Gastroesophageal sphincter (tissue), 4 donors: ENCODE measurements around the gene NRF1. TPM values are rescaled to one million over a fixed set of nuclear protein-coding genes. Genes with fewer than 3 reads are reported as not detected.
"Not testable (repeated sequence)": the region's sequence is repeated elsewhere in the genome, so short reads cannot be mapped to it uniquely, and the experiment has no call there.

Experiments
- ATAC-seq: fragments of 150-250 bp; one replicate; pipeline ENCODE4 v1.9.1; 2016; ENCODE audit warnings: mild to moderate bottlenecking, moderate library complexity
- H3K27ac ChIP-seq, 4 donors: fragments of 200-600 bp; sonication (generic) in 3 of 4; 1 replicate in 3 of 4; 2 replicates in 1 of 4; pipeline ENCODE4 v1.5.1; 2016 to 2019
- H3K27me3 ChIP-seq: fragments of 200-600 bp; sonication (generic); one replicate; pipeline ENCODE4 v1.5.1; 2019
- H3K36me3 ChIP-seq, 2 donors: fragments of 200-600 bp; sonication (generic); one replicate each; pipeline ENCODE4 v1.5.1; 2019; ENCODE audit warnings: control low read depth in 1 of 2
- H3K4me1 ChIP-seq, 3 donors: fragments of 200-600 bp; sonication (generic); 1 replicate in 2 of 3; 2 replicates in 1 of 3; pipeline ENCODE4 v1.5.1; 2016 to 2019; ENCODE audit warnings: control low read depth in 2 of 3
- H3K4me3 ChIP-seq, 2 donors: fragments of 200-600 bp; sonication (generic); one replicate each; pipeline ENCODE4 v1.5.1; 2019; ENCODE audit warnings: mild to moderate bottlenecking in 1 of 2, moderate library complexity in 1 of 2
- H3K9me3 ChIP-seq, 3 donors: fragments of 200-600 bp; sonication (generic); one replicate each; pipeline ENCODE4 v1.5.1; 2017 to 2019; ENCODE audit warnings: control low read depth in 2 of 3
- EP300 ChIP-seq: sonication (generic); formaldehyde crosslinking; IDR thresholded peaks from one replicate; pipeline ENCODE4 v1.6.1; 2017; ENCODE audit warnings: antibody characterized with exemption, mild to moderate bottlenecking
- POLR2A ChIP-seq, 2 donors: fragments of 450-650 bp; IDR thresholded peaks; one replicate each; pipeline ENCODE4 v1.6.1; 2017; ENCODE audit warnings: antibody characterized with exemption in 2 of 2, mild to moderate bottlenecking in 2 of 2, moderate library complexity in 1 of 2
- POLR2AphosphoS5 ChIP-seq: sonication (generic); formaldehyde crosslinking; IDR thresholded peaks from one replicate; pipeline ENCODE4 v1.6.1; 2017; ENCODE audit warnings: antibody characterized with exemption
- WGBS, 2 donors: methylation state at CpG; one replicate each; pipeline ENCODE4 v1.1.5; 2018; ENCODE audit warnings: low coverage in 1 of 2; 5-methylcytosine and 5-hydroxymethylcytosine counted together
- total RNA-seq, 4 donors: library from RNA; depleted of rRNA; stranded (reverse); fragments of >200 nt; gene quantifications; one replicate each; pipeline ENCODE4 v1.1.0, GENCODE V29; 2016
- TF ChIP-seq, protein P1 (sequence below), 4 experiments: fragments of 200-600 bp in 2 of 4; fragments of 450-650 bp in 2 of 4; sonication (generic) in 1 of 4; IDR thresholded peaks; one replicate each; pipeline ENCODE4 v1.5.1; 2017 to 2019; ENCODE audit warnings: antibody characterized with exemption in 4 of 4, mild to moderate bottlenecking in 2 of 4, moderate library complexity in 2 of 4

NRF1 gene
- total RNA-seq, 4 donors from 2014 or later = 7.8 to 20.5 (median 17.0) TPM

DNA sequence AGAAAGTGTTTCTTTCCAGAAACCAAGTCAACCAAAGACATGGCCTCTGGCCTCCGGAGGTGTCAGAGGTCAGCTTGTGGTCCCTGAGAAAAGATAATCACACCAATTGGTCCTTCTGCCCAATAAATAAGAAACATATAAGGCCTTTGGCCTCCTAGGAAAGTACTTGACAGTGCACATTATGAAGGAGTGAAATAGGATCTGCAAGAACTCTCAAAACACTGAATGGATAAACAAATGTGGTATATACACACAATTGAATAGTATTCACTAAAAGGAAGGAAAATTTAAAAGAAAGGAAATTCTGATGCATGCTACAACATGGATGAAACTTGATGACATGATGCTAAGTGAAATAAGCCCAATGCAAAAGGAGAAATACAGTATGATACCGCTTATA, 35.4 kb upstream of the NRF1 start:
- ATAC-seq = no peak
- TF ChIP-seq POLR2A (IDR thresholded peaks at IDR 0.05) (no peak), POLR2AphosphoS5 (no peak)
- H3K4me1 ChIP-seq = no peaks in the 10 kb centered on the region
- no peaks in the 10 kb centered on the region for H3K27me3 ChIP-seq
- H3K36me3 ChIP-seq = no peaks in the 10 kb centered on the region
- no peak overlapping the region for H3K4me3 ChIP-seq
- 50 to 92% methylated on average over 1 of the region's 2 CpGs for WGBS, 2 donors
- no peak overlapping the region for H3K27ac ChIP-seq
- peaks cover 0 to 14% (median 0%) of the 10 kb centered on the region in 3 donors for H3K9me3 ChIP-seq

DNA sequence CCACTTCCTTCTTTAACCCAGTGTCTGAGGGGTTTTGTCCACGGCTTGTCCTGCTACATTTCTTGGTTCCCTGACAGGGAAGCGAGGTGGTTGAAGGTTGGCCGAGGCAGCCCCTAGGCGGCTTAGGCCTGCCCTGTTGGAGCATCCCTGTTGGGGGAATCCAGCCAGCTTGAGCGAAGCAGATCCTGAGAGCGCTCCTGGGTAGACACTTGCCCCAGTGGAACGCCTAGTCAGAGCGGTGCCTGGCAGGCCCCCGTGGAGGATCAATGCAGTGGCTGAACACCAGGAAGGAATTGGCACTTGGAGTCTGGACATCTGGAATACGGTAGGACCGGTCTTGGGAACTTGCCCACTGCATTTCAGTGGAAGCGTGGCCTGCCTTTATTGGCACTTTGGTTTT, 32.7 kb upstream of the NRF1 start:
- H3K4me3 ChIP-seq = no peak overlapping the region
- H3K36me3 ChIP-seq = no peaks in the 10 kb centered on the region
- H3K27ac ChIP-seq = no peak overlapping the region
- 80 to 100% methylated on average over 1 to 3 of the region's 12 CpGs for WGBS, 2 donors
- peaks cover 0 to 14% (median 0%) of the 10 kb centered on the region in 3 donors for H3K9me3 ChIP-seq
- no peak for ATAC-seq
- TF ChIP-seq, protein P1, sequence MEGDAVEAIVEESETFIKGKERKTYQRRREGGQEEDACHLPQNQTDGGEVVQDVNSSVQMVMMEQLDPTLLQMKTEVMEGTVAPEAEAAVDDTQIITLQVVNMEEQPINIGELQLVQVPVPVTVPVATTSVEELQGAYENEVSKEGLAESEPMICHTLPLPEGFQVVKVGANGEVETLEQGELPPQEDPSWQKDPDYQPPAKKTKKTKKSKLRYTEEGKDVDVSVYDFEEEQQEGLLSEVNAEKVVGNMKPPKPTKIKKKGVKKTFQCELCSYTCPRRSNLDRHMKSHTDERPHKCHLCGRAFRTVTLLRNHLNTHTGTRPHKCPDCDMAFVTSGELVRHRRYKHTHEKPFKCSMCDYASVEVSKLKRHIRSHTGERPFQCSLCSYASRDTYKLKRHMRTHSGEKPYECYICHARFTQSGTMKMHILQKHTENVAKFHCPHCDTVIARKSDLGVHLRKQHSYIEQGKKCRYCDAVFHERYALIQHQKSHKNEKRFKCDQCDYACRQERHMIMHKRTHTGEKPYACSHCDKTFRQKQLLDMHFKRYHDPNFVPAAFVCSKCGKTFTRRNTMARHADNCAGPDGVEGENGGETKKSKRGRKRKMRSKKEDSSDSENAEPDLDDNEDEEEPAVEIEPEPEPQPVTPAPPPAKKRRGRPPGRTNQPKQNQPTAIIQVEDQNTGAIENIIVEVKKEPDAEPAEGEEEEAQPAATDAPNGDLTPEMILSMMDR (IDR thresholded peaks at IDR 0.05) = no peak
- TF ChIP-seq POLR2A (IDR thresholded peaks at IDR 0.05) (no peak), POLR2AphosphoS5 (no peak), EP300 (no peak)
- H3K27me3 ChIP-seq = no peaks in the 10 kb centered on the region
- no peaks in the 10 kb centered on the region for H3K4me1 ChIP-seq

DNA sequence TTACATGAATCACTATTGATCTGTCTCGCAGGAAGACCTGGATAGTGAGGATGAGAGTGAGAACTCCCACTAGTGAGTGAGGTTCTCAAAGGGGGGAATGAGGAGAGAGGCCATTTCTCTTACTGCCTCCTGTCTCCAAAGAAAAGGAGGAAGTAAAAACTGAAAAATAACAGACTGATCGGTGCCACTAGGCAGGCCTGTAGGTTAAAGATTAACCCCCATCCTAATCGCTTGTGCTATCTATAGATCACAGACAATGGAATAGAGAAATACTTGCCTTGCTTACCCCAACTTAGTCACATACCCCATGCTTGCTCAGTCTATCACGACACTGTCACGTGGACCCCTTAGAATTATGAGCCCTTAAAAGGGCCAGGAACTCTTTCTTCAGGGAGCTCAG, 25.3 kb upstream of the NRF1 start:
- not testable (repeated sequence) for H3K27ac ChIP-seq, ATAC-seq, H3K36me3 ChIP-seq, H3K4me3 ChIP-seq, H3K4me1 ChIP-seq
- Histone ChIP-seq H3K27me3 (peaks cover 14% of the 10 kb centered on the region), H3K9me3 (peaks cover 0 to 36% (median 2%) of the 10 kb centered on the region in 3 donors)
- 94 to 95% methylated on average over 5 of the region's 5 CpGs for WGBS, 2 donors

DNA sequence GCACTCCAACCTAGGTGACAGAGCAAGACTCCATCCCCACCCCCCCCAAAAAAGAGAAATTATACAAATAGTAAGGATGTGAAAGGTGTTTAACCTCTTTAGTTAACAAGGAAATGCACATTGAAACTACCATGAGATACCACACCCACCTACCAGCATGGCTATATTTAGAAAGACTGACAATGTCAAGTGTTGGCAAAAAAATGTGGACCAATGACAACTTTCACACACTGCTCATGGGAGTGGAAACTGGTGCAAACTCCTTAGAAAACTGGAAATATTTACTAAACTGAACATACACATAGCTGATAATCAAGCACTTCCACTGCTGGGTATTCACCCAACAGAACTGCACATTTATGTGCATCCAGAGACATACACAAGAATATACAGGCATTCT, 23.3 kb upstream of the NRF1 start:
- H3K4me1 ChIP-seq = no peaks in the 10 kb centered on the region
- no peak overlapping the region for H3K4me3 ChIP-seq
- no peak for ATAC-seq
- H3K36me3 ChIP-seq = no peaks in the 10 kb centered on the region
- TF ChIP-seq POLR2A (IDR thresholded peaks at IDR 0.05) (no peak), EP300 (no peak), POLR2AphosphoS5 (no peak)
- TF ChIP-seq, protein P1 (IDR thresholded peaks at IDR 0.05) = no peak
- H3K27me3 ChIP-seq = peaks cover 14% of the 10 kb centered on the region
- no peak overlapping the region for H3K27ac ChIP-seq
- H3K9me3 ChIP-seq = peaks cover 0 to 36% (median 2%) of the 10 kb centered on the region in 3 donors

DNA sequence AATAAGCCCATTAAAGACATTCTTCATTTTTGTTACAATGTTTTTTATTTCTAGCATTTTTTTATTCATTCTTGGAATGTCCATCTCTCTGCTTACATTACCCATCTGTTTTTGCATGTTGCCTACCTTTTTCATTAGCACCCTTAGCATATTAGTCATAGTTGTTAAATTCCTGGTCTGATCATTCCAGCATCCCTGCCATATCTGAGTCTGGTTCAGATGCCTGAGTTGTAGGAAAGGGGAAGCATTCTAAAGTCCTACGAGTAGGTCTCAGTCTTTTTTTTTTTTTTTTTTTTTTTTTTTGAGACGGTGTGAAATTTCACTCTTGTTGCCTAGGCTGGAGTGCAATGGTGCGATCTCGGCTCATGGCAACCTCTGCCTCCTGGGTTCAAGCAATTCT, 19.7 kb upstream of the NRF1 start:
- WGBS, 2 donors = 77% methylated on average over 4 of the region's 4 CpGs; no CpG with 5 or more reads in 1 of the 2 donors
- H3K4me1 ChIP-seq = no peaks in the 10 kb centered on the region
- no peaks in the 10 kb centered on the region for H3K36me3 ChIP-seq
- H3K4me3 ChIP-seq = no peak overlapping the region
- no peak for ATAC-seq
- no peak overlapping the region for H3K27ac ChIP-seq
- H3K9me3 ChIP-seq = peaks cover 0 to 10% (median 2%) of the 10 kb centered on the region in 3 donors
- TF ChIP-seq, protein P1 (IDR thresholded peaks at IDR 0.05) = no peak
- TF ChIP-seq POLR2A (IDR thresholded peaks at IDR 0.05) (no peak), POLR2AphosphoS5 (no peak), EP300 (no peak)
- H3K27me3 ChIP-seq = peaks cover 12% of the 10 kb centered on the region

DNA sequence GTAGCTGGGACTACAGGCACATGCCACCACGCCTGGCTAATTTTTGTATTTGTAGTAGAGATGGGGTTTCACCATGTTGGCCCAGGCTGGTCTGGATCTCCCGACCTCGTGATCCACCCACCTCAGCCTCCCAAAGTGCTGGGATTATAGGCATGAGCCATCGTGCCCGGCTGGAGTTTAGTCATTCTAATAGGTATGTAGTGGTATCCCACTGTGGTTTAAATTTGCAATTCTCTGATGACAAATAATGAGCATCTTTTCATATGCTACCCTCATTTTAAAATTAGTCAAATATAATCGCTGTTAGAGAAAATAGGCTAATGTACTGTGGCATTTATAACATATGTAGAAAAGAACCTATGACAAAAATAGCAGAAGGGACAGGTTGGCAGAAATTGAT, 15.1 kb upstream of the NRF1 start:
- H3K4me1 ChIP-seq, H3K4me3 ChIP-seq, H3K27ac ChIP-seq, ATAC-seq, H3K36me3 ChIP-seq, H3K9me3 ChIP-seq, H3K27me3 ChIP-seq: not testable (repeated sequence)
- WGBS, 2 donors = 74 to 90% methylated on average over 4 to 6 of the region's 6 CpGs

DNA sequence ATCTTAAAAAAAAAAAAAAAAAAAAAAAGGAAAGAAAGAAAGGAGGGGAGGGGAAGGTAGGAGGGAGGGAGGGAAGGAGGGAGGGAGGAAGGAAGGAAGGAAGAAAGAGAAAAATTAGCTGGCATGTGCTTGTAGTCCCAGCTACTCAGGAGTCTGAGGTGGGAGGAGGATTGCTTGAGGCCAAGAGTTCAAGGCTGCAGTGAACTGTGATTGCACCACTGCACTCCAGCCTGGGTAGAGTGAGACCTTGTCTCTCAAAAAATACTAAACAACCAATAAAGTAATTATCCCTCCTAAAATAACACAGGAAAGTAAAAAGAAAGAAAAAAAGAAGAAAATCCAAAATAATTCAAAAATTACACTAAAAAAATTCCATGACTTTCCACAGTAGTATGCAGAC, 13.8 kb upstream of the NRF1 start:
- Histone ChIP-seq H3K27ac (no peak overlapping the region), H3K4me1 (no peaks in the 10 kb centered on the region), H3K4me3 (no peak overlapping the region), H3K27me3 (peaks cover 8% of the 10 kb centered on the region), H3K36me3 (no peaks in the 10 kb centered on the region), H3K9me3 (no peaks in the 10 kb centered on the region)
- ATAC-seq = no peak
- TF ChIP-seq, protein P1 (IDR thresholded peaks at IDR 0.05) = no peak
- TF ChIP-seq POLR2A (IDR thresholded peaks at IDR 0.05) (no peak), EP300 (no peak), POLR2AphosphoS5 (no peak)
